ENCODE measurements around the gene KLHDC9. TPM values are rescaled to one million over a fixed set of nuclear protein-coding genes. Genes with fewer than 3 reads are reported as not detected.

KLHDC9 gene
- polyA plus RNA-seq, 1 donor (not counting 4 experiments of a cell fraction or from before 2014, with no cell fraction given): 0.54 TPM

DNA sequence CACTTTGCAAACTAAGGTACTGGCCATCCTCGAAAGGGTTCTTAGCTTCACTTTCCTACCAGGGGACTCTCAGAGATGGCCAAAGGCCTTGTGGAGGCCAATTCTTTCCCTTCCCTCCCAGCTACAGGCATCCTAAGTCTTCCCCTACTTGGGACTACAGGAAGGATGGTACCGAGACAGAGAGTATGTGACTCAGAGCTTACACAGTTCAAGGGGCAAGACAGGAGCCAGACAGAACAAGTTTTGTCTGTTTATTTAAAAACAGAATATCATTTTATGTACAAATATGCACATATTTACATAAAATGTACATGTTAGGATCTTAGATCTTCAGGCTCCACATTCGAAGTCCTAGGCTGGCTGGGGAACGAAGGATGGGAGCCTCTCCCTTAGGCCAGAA lies 27.4 kb upstream of the KLHDC9 start:
- H3K79me2 ChIP-seq (ENCODE audit: control insufficient read depth, insufficient read depth, low read length): no peaks in the 10 kb centered on the region
- H3K27me3 ChIP-seq (ENCODE audit: control insufficient read depth, extremely low read depth, insufficient read depth, low read length): no peaks in the 10 kb centered on the region
- no peaks in the 10 kb centered on the region for H3K36me3 ChIP-seq (ENCODE audit: control insufficient read depth in 2 of 2, extremely low read depth in 1 of 2, insufficient read depth in 2 of 2, low read length in 2 of 2)
- TF ChIP-seq EZH2 (IDR thresholded peaks at IDR 0.05; ENCODE audit: low read length): no peak
- TF ChIP-seq, protein P1, sequence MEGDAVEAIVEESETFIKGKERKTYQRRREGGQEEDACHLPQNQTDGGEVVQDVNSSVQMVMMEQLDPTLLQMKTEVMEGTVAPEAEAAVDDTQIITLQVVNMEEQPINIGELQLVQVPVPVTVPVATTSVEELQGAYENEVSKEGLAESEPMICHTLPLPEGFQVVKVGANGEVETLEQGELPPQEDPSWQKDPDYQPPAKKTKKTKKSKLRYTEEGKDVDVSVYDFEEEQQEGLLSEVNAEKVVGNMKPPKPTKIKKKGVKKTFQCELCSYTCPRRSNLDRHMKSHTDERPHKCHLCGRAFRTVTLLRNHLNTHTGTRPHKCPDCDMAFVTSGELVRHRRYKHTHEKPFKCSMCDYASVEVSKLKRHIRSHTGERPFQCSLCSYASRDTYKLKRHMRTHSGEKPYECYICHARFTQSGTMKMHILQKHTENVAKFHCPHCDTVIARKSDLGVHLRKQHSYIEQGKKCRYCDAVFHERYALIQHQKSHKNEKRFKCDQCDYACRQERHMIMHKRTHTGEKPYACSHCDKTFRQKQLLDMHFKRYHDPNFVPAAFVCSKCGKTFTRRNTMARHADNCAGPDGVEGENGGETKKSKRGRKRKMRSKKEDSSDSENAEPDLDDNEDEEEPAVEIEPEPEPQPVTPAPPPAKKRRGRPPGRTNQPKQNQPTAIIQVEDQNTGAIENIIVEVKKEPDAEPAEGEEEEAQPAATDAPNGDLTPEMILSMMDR (optimal IDR thresholded peaks at IDR 0.05 in 1 of 3, IDR thresholded peaks at IDR 0.05 in 1 of 3, conservative IDR thresholded peaks at IDR 0.05 in 1 of 3; ENCODE audit: extremely low read depth in 1 of 3, insufficient read depth in 2 of 3, low read length in 3 of 3): no peak
- no peaks in the 10 kb centered on the region for H4K20me1 ChIP-seq (ENCODE audit: control insufficient read depth, extremely low read depth, insufficient read depth, low read length)
- dilution Hi-C loops (cut with MboI; ENCODE audit: extremely low pct_ligation_motif_present, low sequenced_read_pairs): no loop called here
- DNase-seq (ENCODE audit: low read depth, low spot score) (no peak), FAIRE-seq (no peak)
- peaks cover 2% of the 10 kb centered on the region for H3K9me1 ChIP-seq (ENCODE audit: control insufficient read depth, extremely low read depth, insufficient read depth, low read length)
- no peak overlapping the region for H3K4me2 ChIP-seq (ENCODE audit: control insufficient read depth, extremely low read depth, insufficient read depth, low read depth, low read length)
- H3K4me3 ChIP-seq (ENCODE audit: control insufficient read depth in 2 of 3, extremely low read depth in 1 of 3, insufficient read depth in 2 of 3, low read depth in 1 of 3, low read length in 3 of 3): no peak overlapping the region
- no peak overlapping the region for H2AFZ ChIP-seq (ENCODE audit: control insufficient read depth, low read length)
- H3K4me1 ChIP-seq (ENCODE audit: control insufficient read depth, extremely low read depth, insufficient read depth, low read length): peaks cover 38% of the 10 kb centered on the region
- no peaks in the 10 kb centered on the region for H3K9me3 ChIP-seq (ENCODE audit: control insufficient read depth, low read depth, low read length)
- H3K27ac ChIP-seq (ENCODE audit: control insufficient read depth, insufficient read depth, low read length): no peak overlapping the region
- H3K9ac ChIP-seq (ENCODE audit: control insufficient read depth, extremely low read depth, insufficient read depth, low read length): no peak overlapping the region

DNA sequence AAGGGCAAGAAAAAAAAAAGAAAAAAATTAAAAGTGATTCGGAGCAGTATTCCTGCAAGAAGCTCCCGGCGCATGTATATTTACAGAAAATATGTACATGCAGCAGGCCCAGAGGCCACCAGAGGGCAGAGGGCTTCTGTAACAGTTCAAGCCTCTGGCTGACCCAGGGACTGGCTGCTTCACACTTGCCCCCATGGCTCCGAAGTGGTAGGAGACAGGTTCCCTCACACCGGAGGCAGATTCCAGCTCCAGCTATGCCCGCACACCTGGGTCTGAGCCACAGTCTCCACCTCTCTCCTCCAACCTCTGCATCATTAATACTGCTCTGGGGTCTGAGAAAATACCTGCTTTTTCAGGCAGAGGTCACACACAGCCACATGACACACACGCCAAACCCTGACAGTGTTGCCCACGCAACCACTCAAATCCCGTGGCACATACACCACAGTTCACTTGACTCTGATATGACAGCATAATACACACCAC lies 26.2 kb upstream of the KLHDC9 start:
- no peak overlapping the region for H3K27ac ChIP-seq (ENCODE audit: control insufficient read depth, insufficient read depth, low read length)
- H3K9ac ChIP-seq (ENCODE audit: control insufficient read depth, extremely low read depth, insufficient read depth, low read length): no peak overlapping the region
- H2AFZ ChIP-seq (ENCODE audit: control insufficient read depth, low read length): no peak overlapping the region
- dilution Hi-C loops (cut with MboI; ENCODE audit: extremely low pct_ligation_motif_present, low sequenced_read_pairs): no loop called here
- DNase-seq (ENCODE audit: low read depth, low spot score) (no peak), FAIRE-seq (no peak)
- TF ChIP-seq EZH2 (IDR thresholded peaks at IDR 0.05; ENCODE audit: low read length): no peak
- TF ChIP-seq, protein P1 (optimal IDR thresholded peaks at IDR 0.05 in 1 of 3, IDR thresholded peaks at IDR 0.05 in 1 of 3, conservative IDR thresholded peaks at IDR 0.05 in 1 of 3; ENCODE audit: extremely low read depth in 1 of 3, insufficient read depth in 2 of 3, low read length in 3 of 3): peak; percentile 52 to 68 (median 57)
- H4K20me1 ChIP-seq (ENCODE audit: control insufficient read depth, extremely low read depth, insufficient read depth, low read length): no peaks in the 10 kb centered on the region
- H3K36me3 ChIP-seq (ENCODE audit: control insufficient read depth in 2 of 2, extremely low read depth in 1 of 2, insufficient read depth in 2 of 2, low read length in 2 of 2): no peaks in the 10 kb centered on the region
- no peak overlapping the region for H3K4me3 ChIP-seq (ENCODE audit: control insufficient read depth in 2 of 3, extremely low read depth in 1 of 3, insufficient read depth in 2 of 3, low read depth in 1 of 3, low read length in 3 of 3)
- peaks cover 2% of the 10 kb centered on the region for H3K9me1 ChIP-seq (ENCODE audit: control insufficient read depth, extremely low read depth, insufficient read depth, low read length)
- no peaks in the 10 kb centered on the region for H3K9me3 ChIP-seq (ENCODE audit: control insufficient read depth, low read depth, low read length)
- H3K4me1 ChIP-seq (ENCODE audit: control insufficient read depth, extremely low read depth, insufficient read depth, low read length): peaks cover 38% of the 10 kb centered on the region
- no peaks in the 10 kb centered on the region for H3K79me2 ChIP-seq (ENCODE audit: control insufficient read depth, insufficient read depth, low read length)
- H3K27me3 ChIP-seq (ENCODE audit: control insufficient read depth, extremely low read depth, insufficient read depth, low read length): no peaks in the 10 kb centered on the region
- no peak overlapping the region for H3K4me2 ChIP-seq (ENCODE audit: control insufficient read depth, extremely low read depth, insufficient read depth, low read depth, low read length)
